AG04449 (cell line): ENCODE measurements around the gene MDM4.

Experiments
- CTCF ChIA-PET: fragments of 350-600 bp; formaldehyde crosslinking; extraction: SDS; loops from one replicate; lab custom pipeline; 2021; ENCODE audit warnings: antibody characterized with exemption; lab: Yijun Ruan, JAX
- POLR2A ChIA-PET: fragments of 400-600, 350-600 bp; formaldehyde crosslinking; extraction: SDS; loops from one replicate; lab custom pipeline; 2020; ENCODE audit warnings: antibody characterized with exemption, inconsistent platforms; lab: Yijun Ruan, JAX
- DNase-seq: peaks from one replicate; pipeline ENCODE4 v3.0.0-alpha.2; 2010; ENCODE audit warnings: low read depth, low spot score
- H3K4me3 ChIP-seq: 2 replicates; pipeline ENCODE4 v1.5.1; 2011; ENCODE audit warnings: low read depth, mild to moderate bottlenecking, control low read depth, low read length
- TF ChIP-seq, protein P1 (sequence below): IDR thresholded peaks from one replicate; pipeline ENCODE4 v1.5.1; 2011; ENCODE audit warnings: mild to moderate bottlenecking, moderate library complexity, low read length, control low read depth, inconsistent platforms; ENCODE audit not compliant: insufficient read depth; ENCODE audit errors: missing control alignments

Gene MDM4

DNA sequence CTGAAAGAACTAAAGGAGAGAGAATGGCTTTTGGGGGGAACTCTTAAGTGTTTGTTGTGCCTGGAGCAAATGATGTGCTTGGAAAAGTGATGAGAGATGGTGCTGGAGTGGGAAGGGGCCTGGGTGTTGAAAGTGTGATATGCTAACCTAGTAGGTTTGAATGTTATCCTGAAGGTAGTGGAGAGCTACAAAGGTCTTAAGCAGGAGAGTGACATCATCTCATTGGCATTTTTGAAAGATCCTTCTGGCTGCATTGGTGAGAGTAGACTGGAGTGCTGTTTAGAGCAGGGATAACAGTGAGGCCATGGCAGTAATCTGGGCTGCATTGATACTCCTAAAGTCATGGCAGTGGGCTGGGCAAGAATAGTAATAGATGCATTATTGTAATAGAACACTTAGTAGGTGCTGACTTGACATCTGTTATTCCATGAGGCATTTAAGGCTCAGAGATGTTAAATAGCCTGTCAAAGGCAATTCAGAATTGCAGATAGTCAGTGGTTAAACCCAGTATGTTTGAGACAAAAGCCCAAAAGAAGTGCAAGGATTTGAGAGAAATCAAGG lies 44.5 kb downstream of the MDM4 start:
- no peak for DNase-seq
- CTCF ChIA-PET = interaction anchor here (1.1 to 20.2 kb wide), 8 partner anchors 11 to 381 kb away, joined by 3 to 673 read pairs (median 4); no protein-coding TSS in a partner anchor
- TF ChIP-seq, protein P1, sequence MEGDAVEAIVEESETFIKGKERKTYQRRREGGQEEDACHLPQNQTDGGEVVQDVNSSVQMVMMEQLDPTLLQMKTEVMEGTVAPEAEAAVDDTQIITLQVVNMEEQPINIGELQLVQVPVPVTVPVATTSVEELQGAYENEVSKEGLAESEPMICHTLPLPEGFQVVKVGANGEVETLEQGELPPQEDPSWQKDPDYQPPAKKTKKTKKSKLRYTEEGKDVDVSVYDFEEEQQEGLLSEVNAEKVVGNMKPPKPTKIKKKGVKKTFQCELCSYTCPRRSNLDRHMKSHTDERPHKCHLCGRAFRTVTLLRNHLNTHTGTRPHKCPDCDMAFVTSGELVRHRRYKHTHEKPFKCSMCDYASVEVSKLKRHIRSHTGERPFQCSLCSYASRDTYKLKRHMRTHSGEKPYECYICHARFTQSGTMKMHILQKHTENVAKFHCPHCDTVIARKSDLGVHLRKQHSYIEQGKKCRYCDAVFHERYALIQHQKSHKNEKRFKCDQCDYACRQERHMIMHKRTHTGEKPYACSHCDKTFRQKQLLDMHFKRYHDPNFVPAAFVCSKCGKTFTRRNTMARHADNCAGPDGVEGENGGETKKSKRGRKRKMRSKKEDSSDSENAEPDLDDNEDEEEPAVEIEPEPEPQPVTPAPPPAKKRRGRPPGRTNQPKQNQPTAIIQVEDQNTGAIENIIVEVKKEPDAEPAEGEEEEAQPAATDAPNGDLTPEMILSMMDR = no peak
- POLR2A ChIA-PET = no interaction called here
- H3K4me3 ChIP-seq = no peak overlapping the region

DNA sequence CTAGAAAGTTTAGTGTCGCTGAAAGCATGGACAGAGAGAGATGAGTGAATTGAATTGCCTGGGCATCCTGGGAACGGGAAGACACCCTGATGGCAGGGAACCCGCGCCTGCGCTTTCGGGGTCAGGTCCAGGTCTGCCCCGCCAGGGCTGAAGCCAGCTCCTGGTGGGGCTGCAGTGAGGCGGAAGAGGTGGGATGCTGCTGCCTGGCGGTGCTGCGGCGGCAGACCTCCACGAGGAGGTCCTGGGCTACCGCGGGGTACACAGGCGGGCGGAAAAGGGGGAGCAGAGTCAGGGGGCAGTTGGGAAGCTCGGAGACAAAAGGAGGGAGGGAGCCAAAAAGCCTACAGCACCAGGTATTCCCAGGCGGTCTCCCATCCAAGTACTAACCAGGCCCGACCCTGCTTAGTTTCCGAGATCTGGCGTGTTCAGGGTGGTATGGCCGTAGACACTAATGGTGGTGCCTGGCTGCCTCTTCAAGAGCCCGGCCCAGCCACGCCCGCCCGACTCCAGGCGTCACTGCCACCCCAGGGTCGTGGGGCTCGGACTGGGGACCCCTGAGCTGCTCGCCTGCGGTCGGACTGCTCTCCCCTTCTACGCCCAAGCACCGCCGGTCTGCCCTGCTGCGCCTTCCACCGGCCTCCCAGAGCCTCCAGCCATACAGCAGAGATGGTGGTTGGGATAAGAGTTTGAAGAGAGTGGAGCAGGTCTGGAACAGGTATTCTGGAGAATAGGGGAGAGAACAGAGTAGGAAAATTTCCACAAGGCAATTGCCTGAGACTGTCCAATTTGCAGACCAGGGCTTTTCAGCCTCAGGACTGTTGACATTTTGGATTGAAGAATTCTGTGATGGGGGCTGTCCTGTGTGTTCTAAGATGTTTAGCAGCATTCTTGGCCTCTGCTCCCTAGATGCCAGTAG lies 46.1 kb downstream of the MDM4 start:
- no peak overlapping the region for H3K4me3 ChIP-seq
- ChIA-PET CTCF (interaction anchor here (0.7 to 20.2 kb wide), 10 partner anchors 9 to 379 kb away, joined by 3 to 673 read pairs (median 4); no protein-coding TSS in a partner anchor), POLR2A (no interaction called here)
- DNase-seq = no peak
- TF ChIP-seq, protein P1 = no peak

DNA sequence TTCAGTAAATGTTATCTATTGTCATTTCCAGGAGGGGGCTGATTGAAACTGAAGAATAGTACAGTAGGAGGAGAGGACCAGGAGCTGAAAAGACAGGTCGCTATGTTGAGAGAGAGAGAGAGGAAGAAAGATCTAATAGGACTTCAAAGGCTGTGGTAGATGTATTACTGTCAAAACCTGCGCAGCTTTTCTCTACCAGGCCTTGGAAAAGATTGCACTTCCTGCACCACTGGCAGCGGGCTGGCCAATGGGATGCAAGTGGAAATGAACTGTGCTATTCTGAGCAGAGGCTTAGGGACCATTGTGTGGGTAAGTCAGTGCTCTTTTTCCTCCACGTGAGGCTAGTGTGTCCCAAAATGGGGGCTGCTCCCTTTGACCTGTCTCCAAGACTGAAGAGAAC lies 47.1 kb downstream of the MDM4 start:
- TF ChIP-seq, protein P1 = no peak
- POLR2A ChIA-PET = no interaction called here

DNA sequence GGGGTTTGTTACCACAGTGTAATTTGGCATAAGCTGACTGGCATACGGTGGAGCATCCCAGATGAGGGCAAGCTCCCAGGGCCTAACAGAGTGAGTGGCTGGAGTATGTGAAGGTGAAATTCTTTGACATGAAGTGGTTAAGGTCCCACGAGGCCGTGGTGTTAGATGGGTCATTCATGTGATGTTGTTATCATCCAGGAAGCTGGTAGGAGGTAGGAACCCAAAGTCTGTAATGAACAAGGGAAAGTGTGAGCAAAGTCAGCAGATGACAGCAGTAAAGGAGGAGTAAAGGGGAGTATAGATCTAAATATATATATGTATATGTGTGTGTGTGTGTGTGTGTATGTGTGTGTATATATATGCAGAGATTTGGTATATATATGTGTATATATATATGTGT lies 47.6 kb downstream of the MDM4 start:
- ChIA-PET POLR2A (no interaction called here), CTCF (interaction anchor here (1.0 to 20.2 kb wide), 5 partner anchors 19 to 378 kb away, joined by 3 to 673 read pairs (median 6); no protein-coding TSS in a partner anchor)
- DNase-seq = no peak
- TF ChIP-seq, protein P1 = no peak
- H3K4me3 ChIP-seq = no peak overlapping the region

More for the DNA sequence above, 47.1 kb downstream of the MDM4 start:
- H3K4me3 ChIP-seq = no peak overlapping the region
- DNase-seq = no peak
- CTCF ChIA-PET = interaction anchor here (0.7 to 20.2 kb wide), 7 partner anchors 12 to 378 kb away, joined by 3 to 673 read pairs (median 5); no protein-coding TSS in a partner anchor

DNA sequence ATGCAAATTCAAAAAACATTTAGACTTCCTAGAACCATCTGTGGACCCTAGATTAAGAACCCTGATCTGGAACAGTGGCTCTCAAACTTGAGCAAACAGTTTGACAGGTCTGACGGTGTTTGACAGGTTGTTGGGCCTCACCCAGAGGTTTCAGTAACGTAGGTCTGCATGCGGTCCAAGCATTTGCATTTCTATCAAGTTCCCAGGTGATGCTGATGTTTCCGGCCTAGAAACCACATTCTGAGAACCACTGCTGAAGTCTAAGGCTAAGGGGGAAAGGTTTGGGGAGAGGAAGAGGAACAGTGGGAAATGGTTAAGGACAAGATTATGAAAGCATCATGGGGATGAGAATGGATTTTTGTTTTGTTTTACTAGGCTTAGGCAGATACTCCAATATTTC lies 48.6 kb downstream of the MDM4 start:
- DNase-seq = no peak
- TF ChIP-seq, protein P1 = no peak
- CTCF ChIA-PET = interaction anchor here (1.0 to 20.2 kb wide), 25 partner anchors 9 to 377 kb away, joined by 3 to 673 read pairs (median 6); no protein-coding TSS in a partner anchor
- POLR2A ChIA-PET = no interaction called here
- H3K4me3 ChIP-seq = no peak overlapping the region
